Stimulated activated CD8-positive, alpha-beta memory T cell treated with anti-CD3 and anti-CD28 coated beads, Interleukin-4, amount 100 ng/mL, for 4 hours (primary cell): ENCODE measurements around the gene DOLPP1.
"Not testable (repeated sequence)": the region's sequence is repeated elsewhere in the genome, so short reads cannot be mapped to it uniquely, and the experiment has no call there.

ENCODE experiments used
- DNase-seq, 2 donors: peaks; one replicate each; pipeline ENCODE4 v3.0.0-alpha.2; 2020; ENCODE audit warnings: low read depth in 2 of 2, low spot score in 1 of 2

The DOLPP1 gene, protein sequence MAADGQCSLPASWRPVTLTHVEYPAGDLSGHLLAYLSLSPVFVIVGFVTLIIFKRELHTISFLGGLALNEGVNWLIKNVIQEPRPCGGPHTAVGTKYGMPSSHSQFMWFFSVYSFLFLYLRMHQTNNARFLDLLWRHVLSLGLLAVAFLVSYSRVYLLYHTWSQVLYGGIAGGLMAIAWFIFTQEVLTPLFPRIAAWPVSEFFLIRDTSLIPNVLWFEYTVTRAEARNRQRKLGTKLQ

DNA sequence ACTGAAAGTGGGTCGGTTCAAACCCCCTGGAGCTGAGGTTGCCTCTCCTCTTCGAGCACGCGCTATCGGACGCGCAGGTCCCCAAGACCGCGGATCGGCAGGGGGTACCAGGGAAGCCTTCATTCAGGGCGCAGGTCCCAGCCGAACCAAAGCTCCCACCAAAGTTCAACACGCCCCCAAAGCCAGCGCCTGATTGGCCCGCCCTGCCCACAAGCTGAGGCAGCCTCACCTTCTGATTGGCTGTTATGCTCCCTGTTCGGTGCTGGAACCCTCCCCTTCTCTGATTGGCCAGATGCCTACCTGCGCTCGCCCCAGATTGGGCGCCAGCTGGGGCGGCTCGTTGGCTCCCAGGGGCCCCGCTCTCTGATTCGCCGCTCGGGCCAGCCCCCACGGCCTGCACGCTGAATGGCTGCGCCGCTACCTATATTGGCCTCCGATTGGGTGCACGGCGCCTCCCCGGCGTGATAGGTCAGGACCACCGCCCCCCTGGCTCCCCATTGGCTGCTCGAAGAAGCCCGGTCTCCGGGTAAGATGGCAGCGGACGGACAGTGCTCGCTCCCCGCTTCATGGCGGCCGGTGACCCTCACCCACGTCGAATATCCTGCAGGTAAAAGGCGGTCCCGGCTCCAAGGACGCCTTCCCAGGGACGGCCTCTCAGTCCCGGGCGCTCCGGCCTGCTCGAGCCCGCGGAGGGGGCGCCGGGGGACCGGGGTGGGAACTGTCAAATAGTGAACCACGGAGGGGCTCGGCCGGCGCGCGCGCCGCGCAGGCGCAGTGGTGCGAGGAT, at the start of gene DOLPP1:
DOLPP1 (plus strand) TSS at position 511 of the 787 bp plus-strand sequence; CDS start at position 532, 21 bp downstream.
- peak; percentile 94 to 98 for DNase-seq

DNA sequence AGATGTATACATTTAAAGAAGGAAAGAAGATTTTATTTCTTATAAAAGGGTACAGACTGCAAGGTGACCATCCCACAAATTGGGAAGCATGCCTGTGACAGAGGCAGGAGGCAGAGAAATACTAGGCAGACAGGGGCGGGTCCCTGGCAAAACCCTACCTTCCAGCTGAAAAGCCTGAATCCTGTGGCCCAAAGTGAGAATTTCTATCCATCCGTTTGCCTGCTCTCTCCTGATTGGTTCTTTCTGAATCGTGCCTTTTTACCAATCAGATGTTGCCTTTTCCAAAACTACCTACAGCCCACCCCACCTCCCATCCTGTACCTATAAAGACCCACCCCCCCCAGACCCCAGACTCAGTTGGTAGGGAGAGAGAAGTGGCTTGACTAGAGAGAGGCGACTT, 49.4 kb upstream of the DOLPP1 start:
- no peak for DNase-seq

DNA sequence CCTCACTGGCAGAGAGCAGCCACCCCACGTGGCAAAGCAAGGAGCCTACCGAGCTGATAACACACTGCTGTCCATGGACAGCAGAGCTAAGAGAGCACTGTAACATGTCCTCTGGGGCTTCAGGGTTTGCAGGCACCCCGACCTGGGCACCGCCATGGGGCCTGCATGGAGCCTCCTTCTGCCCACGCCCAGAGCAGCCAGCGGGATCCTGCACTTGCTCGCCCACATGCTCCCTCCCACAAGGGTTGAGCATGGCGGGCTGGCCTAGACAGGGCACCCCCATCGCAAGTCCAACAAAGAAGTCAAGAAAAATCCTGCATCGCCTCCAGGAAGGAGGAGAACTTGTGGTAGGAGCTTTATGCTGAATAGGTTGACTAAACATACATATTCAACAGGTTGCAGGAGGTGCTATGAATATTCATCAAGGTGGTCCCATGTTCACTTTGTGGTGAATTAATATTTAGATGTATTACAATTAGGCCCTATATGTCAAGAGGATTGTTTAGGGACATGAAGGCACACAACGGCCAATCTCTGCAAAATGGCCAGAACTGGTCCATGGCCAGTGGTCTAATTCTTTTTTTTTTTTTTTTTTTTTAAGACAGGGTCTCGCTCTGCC, 48.3 kb upstream of the DOLPP1 start:
- DNase-seq, result no peak

DNA sequence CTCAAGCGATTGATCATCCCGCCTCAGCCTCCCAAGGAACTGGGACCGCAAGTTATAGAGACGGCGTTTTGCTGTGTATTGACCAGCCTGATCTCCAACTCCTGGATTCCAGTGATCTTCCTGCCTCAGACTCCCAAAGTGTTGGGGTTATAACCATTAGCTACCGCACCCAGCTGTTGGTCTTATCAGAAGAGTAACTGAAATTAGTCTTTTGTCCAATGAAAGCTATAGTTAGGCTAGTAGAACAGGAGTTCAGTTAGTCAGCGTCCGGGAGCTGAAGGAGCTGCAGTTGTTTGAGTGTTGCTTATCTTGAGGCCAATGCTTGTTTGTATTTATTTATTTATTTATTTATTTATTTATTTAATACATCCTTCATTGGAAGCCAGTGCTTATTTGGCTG, 47.7 kb upstream of the DOLPP1 start:
- no peak for DNase-seq

DNA sequence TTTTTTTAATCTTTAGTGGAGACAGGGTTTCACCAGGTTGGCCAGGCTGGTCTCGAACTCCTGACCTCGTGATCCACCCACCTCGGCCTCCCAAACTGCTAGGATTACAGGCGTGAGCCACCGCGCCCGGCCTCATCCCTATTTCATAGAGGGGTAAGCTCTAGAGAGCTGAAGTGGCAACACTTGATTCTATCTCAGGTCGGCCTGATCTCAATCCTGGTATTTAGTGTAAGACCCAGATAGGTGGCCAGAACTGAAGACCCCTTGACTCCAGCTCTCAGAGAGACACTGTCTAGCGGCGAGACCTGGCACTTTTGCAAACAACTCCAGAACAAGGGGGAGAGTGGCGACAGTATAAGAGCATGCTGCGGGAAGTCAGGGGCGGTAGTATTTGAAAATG, 45.1 kb upstream of the DOLPP1 start:
- DNase-seq, result not testable (repeated sequence)

DNA sequence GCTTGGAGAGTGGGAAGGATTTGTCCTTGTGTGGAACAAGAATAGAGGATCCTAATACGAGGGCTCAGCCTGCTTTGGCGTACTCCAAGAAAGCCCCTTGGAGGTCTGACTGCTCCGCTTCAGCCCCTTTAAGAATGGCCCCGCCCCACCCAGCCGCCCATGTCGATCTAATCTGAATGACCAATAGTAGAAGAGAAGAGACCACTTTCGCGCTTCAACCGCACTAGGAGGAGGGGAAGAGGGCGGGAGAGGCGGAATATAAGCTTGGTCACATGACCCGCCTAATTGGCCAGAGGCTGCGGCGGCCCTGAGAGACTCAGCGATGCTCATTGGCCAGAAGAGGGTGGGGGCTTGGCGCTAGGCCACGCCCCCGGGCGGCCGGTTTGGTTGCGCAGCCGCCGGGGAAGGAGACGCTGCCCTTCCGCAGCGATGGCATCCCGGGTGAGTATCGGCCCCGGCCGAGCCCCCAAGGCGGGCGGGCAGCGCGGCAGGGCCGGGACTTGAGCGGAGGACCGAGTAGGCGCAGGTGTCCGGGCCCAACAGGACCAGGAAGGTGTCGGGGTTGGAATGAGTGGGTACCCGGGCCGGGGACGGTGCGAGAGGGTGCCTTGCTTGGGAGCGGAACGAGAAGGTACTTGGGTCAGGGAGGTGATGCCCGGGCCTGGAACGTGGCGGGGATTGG, 44.5 kb upstream of the DOLPP1 start, which contains the start of gene MIGA2:
MIGA2 (plus strand) TSS at position 386 of the 682 bp plus-strand sequence. CDS start 3,969 bp downstream, outside the sequence.
- DNase-seq, result peak; percentile 84 to 91

DNA sequence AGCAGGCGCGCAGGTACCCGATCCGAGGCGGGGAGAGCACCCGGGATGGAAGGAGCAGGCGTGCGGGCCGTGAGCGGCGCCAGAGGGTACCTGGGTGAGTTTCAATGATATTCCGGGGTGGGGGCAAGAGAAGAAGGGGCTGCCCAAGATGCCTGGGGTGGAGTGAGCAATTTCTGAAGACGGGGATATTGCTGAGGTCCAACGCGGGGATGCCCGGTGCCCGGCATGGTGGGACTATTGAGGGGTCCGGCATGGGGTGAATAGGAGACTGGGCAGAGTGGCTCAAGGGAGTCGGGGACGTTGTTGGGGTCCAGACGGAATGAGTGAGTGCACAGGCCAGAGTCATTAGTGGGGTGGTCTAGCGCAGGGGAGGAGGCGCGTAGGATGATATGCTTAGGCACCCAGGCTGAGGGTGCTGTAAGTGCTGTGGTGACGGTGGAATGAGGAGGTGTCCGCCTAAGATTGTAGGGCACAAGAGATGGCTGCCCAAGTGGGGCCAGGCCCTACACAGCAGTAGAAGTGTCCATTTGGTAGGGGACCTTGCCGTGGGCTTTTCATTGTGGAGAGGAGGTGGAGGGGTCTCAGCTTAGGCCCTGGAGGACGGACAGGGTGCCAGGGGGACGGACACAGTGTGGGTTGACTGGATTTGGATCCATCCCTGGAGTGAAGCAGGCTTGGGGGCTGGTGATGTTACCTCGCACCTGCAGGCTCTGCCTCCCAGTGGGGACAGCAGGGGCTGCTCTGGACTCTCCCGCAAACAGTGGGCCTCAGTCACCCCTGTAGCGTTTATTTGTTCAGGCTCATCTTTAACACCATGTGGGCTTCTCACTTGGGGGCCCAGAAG, 43.8 kb upstream of the DOLPP1 start:
- DNase-seq, result no peak

DNA sequence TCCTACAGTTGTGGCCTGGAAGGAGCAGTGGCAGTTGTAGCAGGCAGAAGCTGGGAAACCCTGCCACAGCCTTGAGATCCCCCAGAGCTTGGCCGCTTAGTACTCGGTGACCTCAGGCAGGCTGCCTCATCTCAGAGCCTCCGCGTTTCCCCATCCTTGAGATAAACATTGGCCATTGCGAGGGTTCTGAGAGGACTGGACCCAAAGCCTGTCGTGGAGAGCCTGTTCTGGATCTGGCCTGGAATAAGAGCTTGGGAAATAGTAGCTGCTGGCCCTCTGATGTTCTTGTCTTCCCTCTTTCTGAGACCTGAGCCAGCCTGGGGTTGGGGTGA, 43.2 kb upstream of the DOLPP1 start:
- no peak for DNase-seq

DNA sequence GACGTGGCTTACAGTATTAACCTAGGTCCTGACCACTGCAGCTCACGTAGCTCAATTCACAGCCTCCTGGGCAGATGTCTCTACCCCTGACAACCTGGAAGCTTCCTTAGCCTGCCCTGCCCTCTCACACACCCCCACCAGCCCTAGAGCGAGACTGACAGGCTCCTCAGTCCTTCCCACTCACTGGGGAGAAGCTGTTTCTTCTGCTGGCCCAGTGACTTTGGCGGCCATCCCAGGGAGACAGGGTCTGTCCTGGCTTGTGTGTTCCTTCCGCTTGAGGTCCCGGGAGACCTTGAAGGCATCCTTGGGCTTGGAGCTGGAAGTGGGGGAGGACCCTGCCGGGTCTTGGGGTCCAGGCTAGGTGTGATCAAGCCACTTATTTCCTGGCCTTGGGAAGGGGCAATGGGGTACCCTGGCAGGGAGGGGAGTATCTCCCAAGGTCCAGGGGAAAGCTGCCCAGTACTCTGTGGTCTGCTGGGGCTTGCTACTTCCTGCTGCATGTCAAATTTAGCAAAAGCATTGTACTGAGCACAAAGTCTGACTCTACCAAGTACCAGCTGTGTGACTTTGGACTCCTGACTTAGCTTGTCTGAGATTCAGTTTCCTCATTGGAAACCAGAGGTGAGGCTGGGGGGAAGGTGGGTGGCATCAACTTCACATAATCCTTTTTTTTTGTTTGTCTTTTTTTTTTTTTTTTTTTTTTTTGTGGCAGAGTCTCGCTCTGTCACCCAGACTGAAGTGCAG, 42.6 kb upstream of the DOLPP1 start:
- no peak for DNase-seq

DNA sequence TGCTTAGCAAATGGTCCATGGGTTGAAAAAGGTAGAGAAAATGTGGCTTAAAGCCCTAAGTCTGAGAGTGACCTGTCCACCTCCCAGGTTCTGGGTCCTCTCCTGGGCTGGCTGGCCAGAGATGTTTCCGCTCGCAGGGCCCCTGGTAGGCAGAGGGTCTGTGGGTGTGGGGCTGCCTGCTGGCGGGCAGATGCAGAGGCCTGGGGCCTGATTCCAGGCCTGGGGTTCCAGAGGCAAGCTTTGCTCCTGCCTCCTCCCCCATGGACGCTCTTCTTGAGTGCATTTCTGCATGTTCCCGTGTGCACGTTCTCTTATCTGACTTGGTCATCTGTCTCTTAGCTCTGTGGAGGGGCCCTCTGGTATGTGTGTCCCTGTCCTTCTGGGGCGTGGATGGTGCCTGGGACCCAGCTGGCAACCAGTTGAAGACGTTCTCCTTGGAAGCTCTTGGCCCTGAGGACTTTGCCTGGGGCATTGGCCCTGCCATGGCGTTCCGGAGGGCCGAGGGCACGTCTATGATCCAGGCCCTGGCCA, 40.7 kb upstream of the DOLPP1 start:
- no peak for DNase-seq

DNA sequence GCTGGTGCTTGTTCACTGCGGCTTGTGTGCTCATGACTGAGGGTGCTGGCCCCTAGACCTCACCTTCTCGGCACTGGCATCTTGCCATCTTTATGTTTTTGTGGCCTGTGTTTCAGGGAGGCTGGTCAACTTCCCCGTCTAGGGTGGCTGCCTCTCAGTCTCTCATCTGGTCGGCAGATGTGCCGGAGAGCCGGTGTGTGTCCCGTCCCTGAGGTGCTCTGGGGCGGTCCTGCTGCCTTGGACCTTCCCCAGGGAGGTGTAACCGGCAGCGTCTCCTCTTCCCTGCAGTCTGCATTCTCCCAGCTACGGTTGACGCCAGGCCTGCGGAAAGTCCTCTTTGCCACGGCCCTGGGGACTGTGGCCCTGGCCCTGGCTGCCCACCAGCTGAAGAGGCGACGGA, 38.9 kb upstream of the DOLPP1 start:
- no peak for DNase-seq

DNA sequence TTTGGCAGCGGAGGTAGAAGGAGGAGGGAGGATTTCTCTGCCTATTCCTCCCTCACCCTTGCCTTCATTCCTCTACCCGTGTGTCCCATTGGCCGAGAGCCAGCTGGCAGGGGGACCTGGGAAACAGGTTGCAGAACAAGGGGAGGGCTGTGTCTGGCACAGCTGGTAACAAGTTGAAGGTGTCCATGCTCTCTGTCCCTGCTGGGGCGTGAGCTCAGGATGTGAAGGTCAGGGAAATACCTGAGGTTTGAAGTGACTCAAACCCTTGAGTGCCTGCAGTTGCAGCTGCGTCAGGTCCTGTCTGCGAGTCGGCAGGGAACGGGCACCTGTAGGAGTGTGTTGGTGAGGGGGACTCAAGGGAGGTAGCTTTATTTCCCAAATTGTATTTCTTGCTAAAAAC, 28.3 kb upstream of the DOLPP1 start:
- no peak for DNase-seq

DNA sequence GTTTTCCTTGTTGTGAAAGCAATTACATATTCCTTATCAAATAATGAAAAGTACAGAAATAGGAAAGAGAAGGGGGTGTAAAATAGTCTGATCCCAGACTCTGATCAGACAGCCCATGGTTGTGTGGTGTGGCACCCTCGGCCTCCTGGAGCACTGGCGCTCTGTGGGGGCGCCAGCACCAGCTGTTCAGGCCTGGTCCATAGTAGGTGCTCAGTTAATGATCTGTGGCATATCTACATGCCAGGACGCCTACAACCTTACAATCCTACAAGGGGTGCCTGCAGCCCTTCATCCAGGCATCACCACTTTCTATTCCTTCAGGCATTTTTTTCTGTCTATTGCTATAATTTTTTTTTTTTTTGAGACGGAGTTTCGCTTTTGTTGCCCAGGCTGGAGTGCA, 27.9 kb upstream of the DOLPP1 start:
- DNase-seq, result no peak

DNA sequence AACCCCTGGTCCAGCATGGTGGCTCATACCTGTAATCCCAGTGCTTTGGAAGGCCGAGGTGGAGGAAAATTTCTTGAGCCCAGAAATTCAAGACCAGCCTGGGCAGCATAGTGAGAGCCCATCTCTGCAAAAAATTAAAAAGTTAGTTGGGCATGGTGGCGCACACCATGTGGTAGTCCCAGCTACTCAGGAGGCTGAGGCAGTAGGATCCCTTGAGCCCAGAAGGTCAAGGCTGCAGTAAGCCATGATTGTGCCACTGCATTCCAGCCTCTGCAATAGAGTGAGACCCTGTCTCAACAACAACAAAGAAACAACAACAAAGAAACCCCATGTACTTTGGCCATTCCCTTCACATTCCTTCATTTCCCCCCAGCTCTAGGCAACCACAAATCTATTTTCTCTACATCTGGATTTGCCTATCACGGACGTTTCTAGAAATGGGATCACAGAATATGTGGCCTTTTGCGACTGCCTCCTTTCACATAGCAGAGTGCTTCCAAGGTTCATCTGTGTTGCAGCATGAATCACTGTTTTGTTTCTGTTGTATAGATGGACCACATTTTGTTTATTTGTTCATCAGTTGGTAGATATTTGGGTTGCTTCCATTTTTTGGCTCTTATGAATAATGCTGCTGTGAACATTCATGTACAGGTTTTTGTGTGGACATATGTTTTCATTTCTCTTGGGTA, 26.6 kb upstream of the DOLPP1 start:
- DNase-seq, result no peak

DNA sequence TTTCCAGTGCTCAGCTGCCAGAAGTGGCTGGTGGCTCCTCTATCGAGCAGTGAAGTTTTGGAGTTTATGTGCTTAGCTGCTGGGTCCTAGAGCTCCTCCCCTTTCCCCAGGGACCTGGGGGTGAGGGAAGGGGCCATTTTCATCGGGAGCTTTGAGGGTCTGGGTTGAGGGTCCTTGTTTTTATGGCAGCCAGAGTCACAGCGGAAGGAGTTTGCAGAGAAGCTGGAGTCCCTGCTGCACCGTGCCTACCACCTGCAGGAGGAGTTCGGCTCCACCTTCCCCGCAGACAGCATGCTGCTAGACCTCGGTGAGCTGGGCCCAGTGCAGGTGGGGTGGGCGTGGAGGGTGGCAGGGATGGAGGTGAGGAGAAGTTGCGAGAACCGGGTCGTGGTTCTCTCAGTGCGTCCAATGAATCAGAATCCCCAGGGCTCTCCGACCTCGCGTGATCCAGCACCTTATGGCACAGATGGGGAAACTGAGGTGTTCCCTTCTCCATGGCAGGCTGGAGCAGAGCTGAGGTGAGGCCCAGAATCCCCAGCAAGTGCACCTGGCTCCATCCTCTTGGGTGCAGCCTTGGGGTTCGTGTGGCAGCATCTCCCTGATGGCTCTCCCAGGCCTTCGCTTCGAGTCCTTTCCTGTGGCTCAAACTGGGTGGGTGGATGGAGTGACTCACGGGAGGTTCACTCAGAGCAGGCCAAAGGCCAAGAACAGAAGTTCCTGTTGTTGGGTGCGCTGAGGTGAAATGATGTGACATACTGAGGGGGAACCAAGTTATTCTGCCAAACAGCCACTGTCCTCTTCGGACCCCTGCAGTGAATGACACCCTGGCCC, 21.7 kb upstream of the DOLPP1 start:
- no peak for DNase-seq

DNA sequence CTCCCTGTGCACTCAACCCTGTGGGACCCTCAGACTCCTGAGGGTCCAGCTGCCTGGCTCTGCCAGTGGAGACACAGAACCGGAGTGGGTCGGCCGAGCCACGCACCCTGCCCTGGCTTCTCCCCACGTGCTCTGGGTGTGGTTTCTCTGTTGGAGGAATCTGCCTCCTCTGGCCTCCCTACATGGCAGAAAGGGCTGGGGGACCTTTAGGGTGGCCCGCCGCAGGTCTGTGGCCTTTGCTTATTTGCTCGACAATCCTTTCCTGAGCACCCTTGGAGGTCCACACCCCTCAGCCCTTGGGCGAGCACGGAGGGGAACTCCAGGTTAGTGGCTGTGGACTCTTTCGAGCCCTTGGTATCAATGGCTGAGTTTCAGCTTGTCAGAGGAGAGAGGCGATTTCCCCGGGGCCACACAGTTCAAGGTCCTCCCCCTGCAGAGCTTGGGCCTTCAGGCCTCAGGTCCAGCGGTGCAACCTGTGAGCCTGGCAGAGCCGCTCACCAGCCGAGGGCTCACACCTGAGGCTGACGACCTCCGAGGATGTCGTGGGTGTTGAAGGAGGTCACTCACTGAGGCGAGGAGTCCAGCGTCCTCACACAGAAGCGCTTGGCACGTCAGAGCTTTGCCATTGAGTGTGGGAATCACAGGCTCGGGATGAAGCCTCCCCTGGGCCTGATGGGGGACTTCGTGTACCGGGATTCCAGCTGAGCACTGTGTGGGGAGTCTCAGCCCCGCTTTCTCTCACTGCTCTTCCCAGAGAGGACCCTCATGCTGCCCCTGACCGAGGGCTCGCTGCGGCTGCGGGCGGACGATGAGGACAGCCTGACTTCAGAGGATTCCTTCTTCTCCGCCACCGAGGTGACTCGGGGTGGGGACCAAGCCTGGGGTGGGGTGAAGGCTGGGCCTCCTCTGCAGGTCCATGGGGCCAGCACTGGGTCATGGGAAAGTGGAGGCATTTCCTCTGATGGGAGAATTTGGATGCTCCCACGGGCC, 20.8 kb upstream of the DOLPP1 start:
- DNase-seq, result no peak

DNA sequence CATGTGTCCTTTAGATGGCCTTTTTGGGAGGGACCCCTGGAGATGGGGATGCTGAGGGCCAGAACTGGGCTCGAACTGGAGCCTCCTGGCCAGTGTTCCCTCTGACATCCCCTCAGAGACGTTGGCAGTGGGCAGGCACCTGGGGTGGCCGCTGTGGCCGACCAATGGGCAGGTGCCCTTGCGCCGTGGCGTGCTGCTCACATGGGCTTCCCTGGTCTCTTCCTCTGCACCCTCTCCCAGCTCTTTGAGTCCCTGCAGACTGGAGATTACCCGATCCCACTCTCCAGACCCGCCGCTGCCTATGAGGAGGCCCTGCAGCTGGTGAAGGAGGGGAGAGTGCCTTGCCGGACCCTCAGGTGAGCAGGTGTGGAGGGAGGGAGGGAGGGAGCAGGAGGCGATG, 19.9 kb upstream of the DOLPP1 start:
- DNase-seq, result no peak
